Panc1 (cell line): ENCODE data around the gene INPP5E.

Experiments used
- POLR2AphosphoS5 ChIP-seq: IDR thresholded peaks from 2 replicates; pipeline ENCODE4 v1.6.1; 2012; ENCODE audit warnings: mild to moderate bottlenecking, low read depth, low read length, moderate library complexity
- SIN3A ChIP-seq: IDR thresholded peaks from 2 replicates; pipeline ENCODE4 v1.6.1; 2012; ENCODE audit warnings: low read depth, mild to moderate bottlenecking, low read length, moderate library complexity, borderline replicate concordance; ENCODE audit not compliant: insufficient read depth
- TCF7L2 ChIP-seq: IDR thresholded peaks from 2 replicates; pipeline ENCODE4 v1.6.1; 2011; ENCODE audit warnings: mild to moderate bottlenecking, low read depth, low read length, inconsistent platforms
- TF ChIP-seq, protein P1 (sequence below): fragments of 450-650 bp; IDR thresholded peaks from 2 replicates; pipeline ENCODE4 v1.5.1; 2017; ENCODE audit warnings: mild to moderate bottlenecking
- TF ChIP-seq, protein P2 (sequence below), 2 experiments: IDR thresholded peaks; 2 replicates each; pipeline ENCODE4 v1.6.1; 2011 to 2012; ENCODE audit warnings: low read depth in 2 of 2, control low read depth in 1 of 2, low read length in 1 of 2, mild to moderate bottlenecking in 1 of 2, moderate library complexity in 1 of 2; ENCODE audit not compliant: insufficient read depth in 1 of 2

DNA sequence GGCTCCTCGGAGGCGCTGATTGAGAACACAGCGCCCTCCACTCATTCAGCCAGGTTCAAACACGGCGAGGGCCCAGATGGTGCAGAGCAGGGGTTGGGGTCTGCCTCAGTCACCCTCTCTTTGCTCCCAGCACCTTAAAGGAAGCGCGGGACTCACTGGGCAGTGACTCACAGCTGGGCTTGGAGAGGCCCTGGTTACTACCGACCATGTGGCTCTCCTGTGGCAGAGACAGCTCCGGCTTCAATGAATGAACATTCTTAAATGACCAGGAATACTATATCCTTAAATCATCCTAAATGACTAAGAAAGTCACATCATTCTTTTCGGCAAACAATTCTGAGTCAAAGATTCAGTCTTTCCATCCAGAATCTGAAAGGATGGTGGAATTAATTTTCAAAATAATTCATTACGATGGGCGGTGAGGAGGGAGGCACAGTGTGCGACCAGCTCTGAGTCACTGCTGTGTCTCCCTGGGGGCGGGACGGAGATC lies 1.6 kb upstream of the INPP5E start:
- TF ChIP-seq, protein P1, sequence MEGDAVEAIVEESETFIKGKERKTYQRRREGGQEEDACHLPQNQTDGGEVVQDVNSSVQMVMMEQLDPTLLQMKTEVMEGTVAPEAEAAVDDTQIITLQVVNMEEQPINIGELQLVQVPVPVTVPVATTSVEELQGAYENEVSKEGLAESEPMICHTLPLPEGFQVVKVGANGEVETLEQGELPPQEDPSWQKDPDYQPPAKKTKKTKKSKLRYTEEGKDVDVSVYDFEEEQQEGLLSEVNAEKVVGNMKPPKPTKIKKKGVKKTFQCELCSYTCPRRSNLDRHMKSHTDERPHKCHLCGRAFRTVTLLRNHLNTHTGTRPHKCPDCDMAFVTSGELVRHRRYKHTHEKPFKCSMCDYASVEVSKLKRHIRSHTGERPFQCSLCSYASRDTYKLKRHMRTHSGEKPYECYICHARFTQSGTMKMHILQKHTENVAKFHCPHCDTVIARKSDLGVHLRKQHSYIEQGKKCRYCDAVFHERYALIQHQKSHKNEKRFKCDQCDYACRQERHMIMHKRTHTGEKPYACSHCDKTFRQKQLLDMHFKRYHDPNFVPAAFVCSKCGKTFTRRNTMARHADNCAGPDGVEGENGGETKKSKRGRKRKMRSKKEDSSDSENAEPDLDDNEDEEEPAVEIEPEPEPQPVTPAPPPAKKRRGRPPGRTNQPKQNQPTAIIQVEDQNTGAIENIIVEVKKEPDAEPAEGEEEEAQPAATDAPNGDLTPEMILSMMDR, result no peak
- TF ChIP-seq SIN3A (no peak), POLR2AphosphoS5 (no peak), TCF7L2 (no peak)
- TF ChIP-seq, protein P2, sequence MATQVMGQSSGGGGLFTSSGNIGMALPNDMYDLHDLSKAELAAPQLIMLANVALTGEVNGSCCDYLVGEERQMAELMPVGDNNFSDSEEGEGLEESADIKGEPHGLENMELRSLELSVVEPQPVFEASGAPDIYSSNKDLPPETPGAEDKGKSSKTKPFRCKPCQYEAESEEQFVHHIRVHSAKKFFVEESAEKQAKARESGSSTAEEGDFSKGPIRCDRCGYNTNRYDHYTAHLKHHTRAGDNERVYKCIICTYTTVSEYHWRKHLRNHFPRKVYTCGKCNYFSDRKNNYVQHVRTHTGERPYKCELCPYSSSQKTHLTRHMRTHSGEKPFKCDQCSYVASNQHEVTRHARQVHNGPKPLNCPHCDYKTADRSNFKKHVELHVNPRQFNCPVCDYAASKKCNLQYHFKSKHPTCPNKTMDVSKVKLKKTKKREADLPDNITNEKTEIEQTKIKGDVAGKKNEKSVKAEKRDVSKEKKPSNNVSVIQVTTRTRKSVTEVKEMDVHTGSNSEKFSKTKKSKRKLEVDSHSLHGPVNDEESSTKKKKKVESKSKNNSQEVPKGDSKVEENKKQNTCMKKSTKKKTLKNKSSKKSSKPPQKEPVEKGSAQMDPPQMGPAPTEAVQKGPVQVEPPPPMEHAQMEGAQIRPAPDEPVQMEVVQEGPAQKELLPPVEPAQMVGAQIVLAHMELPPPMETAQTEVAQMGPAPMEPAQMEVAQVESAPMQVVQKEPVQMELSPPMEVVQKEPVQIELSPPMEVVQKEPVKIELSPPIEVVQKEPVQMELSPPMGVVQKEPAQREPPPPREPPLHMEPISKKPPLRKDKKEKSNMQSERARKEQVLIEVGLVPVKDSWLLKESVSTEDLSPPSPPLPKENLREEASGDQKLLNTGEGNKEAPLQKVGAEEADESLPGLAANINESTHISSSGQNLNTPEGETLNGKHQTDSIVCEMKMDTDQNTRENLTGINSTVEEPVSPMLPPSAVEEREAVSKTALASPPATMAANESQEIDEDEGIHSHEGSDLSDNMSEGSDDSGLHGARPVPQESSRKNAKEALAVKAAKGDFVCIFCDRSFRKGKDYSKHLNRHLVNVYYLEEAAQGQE (IDR thresholded peaks at IDR 0.05; ENCODE audit: insufficient read depth in 1 of 2, low read depth in 2 of 2, low read length in 1 of 2), result no peak
